H7 (cell line): ENCODE measurements around the gene ZFHX3. TPM values are rescaled to one million over a fixed set of nuclear protein-coding genes. Genes with fewer than 3 reads are reported as not detected.
"Not testable (repeated sequence)": the region's sequence is repeated elsewhere in the genome, so short reads cannot be mapped to it uniquely, and the experiment has no call there.

Experiments used
- DNase-seq: peaks from one replicate; pipeline ENCODE4 v3.0.0; 2012
- H3K27me3 ChIP-seq: 2 replicates; pipeline ENCODE4 v1.6.0; 2011; ENCODE audit warnings: mild to moderate bottlenecking, low read length; ENCODE audit not compliant: control insufficient read depth, insufficient read depth
- H3K36me3 ChIP-seq: replicated peaks from 2 replicates; pipeline ENCODE4 v1.5.1; 2011; ENCODE audit warnings: low read length; ENCODE audit not compliant: control insufficient read depth, insufficient read depth
- H3K4me3 ChIP-seq: 2 replicates; pipeline ENCODE4 v1.5.1; 2011; ENCODE audit warnings: low read depth, mild to moderate bottlenecking, control low read depth, low read length, moderate library complexity; ENCODE audit not compliant: insufficient read depth
- total RNA-seq: library from RNA; depleted of rRNA; stranded (reverse); fragments of >200 nt; shearing (Covaris generic); gene quantifications from 2 replicates; pipeline ENCODE4 v1.2.3, GENCODE V29; 2014; rRNA removed

ZFHX3 gene
- total RNA-seq = 1.2 and 1.3 TPM in 2 replicates

GRCh38 chr16:73047536-73048291 is at the start of gene ZFHX3:
Gene ZFHX3 (minus strand): TSS chr16:73048128. CDS start chr16:72960145, 87,983 bp downstream.
- peak; percentile 83 for DNase-seq
- H3K27me3 ChIP-seq = peaks cover 79% of the 10 kb centered on the region
- H3K36me3 ChIP-seq = no peaks in the 10 kb centered on the region
- H3K4me3 ChIP-seq = peak within 1 kb of the TSS; percentile 60

- Histone ChIP-seq H3K27me3 (no peaks in the 10 kb centered on the region), H3K36me3 (no peaks in the 10 kb centered on the region), H3K4me3 (no peak overlapping the region)
- DNase-seq = no peak
Observed at GRCh38 chr16:73096510-73096909, 48.6 kb upstream of the ZFHX3 start.

GRCh38 chr16:73095885-73096421 is 48.0 kb upstream of the ZFHX3 start:
- DNase-seq = no peak
- Histone ChIP-seq H3K36me3 (no peaks in the 10 kb centered on the region), H3K4me3 (no peak overlapping the region), H3K27me3 (no peaks in the 10 kb centered on the region)

- no peaks in the 10 kb centered on the region for H3K27me3 ChIP-seq
- no peak for DNase-seq
- H3K4me3 ChIP-seq = no peak overlapping the region
- H3K36me3 ChIP-seq = no peaks in the 10 kb centered on the region
Observed at GRCh38 chr16:73095142-73095820, 47.4 kb upstream of the ZFHX3 start.

GRCh38 chr16:73094371-73094770 is 46.4 kb upstream of the ZFHX3 start:
- no peaks in the 10 kb centered on the region for H3K36me3 ChIP-seq
- H3K4me3 ChIP-seq = no peak overlapping the region
- no peak for DNase-seq
- no peaks in the 10 kb centered on the region for H3K27me3 ChIP-seq

- H3K4me3 ChIP-seq = no peak overlapping the region
- no peak for DNase-seq
- no peaks in the 10 kb centered on the region for H3K27me3 ChIP-seq
- no peaks in the 10 kb centered on the region for H3K36me3 ChIP-seq
Observed at GRCh38 chr16:73093146-73094144, 45.5 kb upstream of the ZFHX3 start.

GRCh38 chr16:73092236-73092781 is 44.4 kb upstream of the ZFHX3 start:
- H3K36me3 ChIP-seq = no peaks in the 10 kb centered on the region
- H3K27me3 ChIP-seq = no peaks in the 10 kb centered on the region
- no peak for DNase-seq
- H3K4me3 ChIP-seq = no peak overlapping the region

GRCh38 chr16:73091174-73091573 is 43.2 kb upstream of the ZFHX3 start:
- no peak for DNase-seq
- Histone ChIP-seq H3K36me3 (no peaks in the 10 kb centered on the region), H3K27me3 (no peaks in the 10 kb centered on the region)

GRCh38 chr16:73089420-73089819 is 41.5 kb upstream of the ZFHX3 start:
- Histone ChIP-seq H3K4me3 (no peak overlapping the region), H3K27me3 (no peaks in the 10 kb centered on the region), H3K36me3 (no peaks in the 10 kb centered on the region)
- DNase-seq = no peak

More at GRCh38 chr16:73091174-73091573, 43.2 kb upstream of the ZFHX3 start:
- no peak overlapping the region for H3K4me3 ChIP-seq

GRCh38 chr16:73086108-73086507 is 38.2 kb upstream of the ZFHX3 start:
- no peaks in the 10 kb centered on the region for H3K36me3 ChIP-seq
- no peaks in the 10 kb centered on the region for H3K27me3 ChIP-seq
- H3K4me3 ChIP-seq = no peak overlapping the region
- no peak for DNase-seq

- Histone ChIP-seq H3K4me3 (no peak overlapping the region), H3K36me3 (no peaks in the 10 kb centered on the region), H3K27me3 (no peaks in the 10 kb centered on the region)
- DNase-seq = no peak
Observed at GRCh38 chr16:73083271-73083670, 35.3 kb upstream of the ZFHX3 start.

- not testable (repeated sequence) for H3K36me3 ChIP-seq, H3K4me3 ChIP-seq, DNase-seq, H3K27me3 ChIP-seq
Observed at GRCh38 chr16:73082634-73083051, 34.7 kb upstream of the ZFHX3 start.

- H3K4me3 ChIP-seq = no peak overlapping the region
- DNase-seq = no peak
Observed at GRCh38 chr16:73080931-73081330, 33.0 kb upstream of the ZFHX3 start.

GRCh38 chr16:73076324-73076810 is 28.4 kb upstream of the ZFHX3 start:
- no peak for DNase-seq
- Histone ChIP-seq H3K4me3 (no peak overlapping the region), H3K36me3 (no peaks in the 10 kb centered on the region), H3K27me3 (peaks cover 6% of the 10 kb centered on the region; the same call in 1 of the 2 replicates)

More at GRCh38 chr16:73080931-73081330, 33.0 kb upstream of the ZFHX3 start:
- no peaks in the 10 kb centered on the region for H3K27me3 ChIP-seq
- no peaks in the 10 kb centered on the region for H3K36me3 ChIP-seq
